ENCODE measurements around the gene PCSK6. TPM values are rescaled to one million over a fixed set of nuclear protein-coding genes. Genes with fewer than 3 reads are reported as not detected.

PCSK6 gene
- total RNA-seq, 2 experiments from 2014 or later: 0.28 TPM; not detected in 1

DNA sequence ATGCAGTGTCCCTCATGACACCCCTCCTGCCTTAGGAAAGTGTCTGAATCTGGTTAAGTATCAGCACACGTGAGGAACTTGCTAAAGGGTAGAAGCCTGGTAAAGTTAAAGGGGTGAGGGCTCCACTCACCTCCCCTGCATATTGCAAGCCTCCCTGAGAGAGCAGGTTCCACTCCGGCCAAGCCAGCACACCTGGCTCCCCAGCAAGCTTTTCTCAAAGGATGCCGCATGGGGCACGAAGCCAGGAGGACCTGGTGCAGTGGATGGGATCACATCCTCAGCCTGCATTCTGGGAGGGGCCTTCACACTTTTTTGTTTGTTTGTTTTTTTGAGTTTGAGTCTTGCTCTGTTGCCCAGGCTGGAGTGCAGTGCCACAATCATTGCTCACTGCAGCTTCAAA lies 79.9 kb downstream of the PCSK6 start:
- CTCF ChIA-PET: no interaction called here

GRCh38 chr15:101407966-101408775 lies 81.3 kb downstream of the PCSK6 start:
- TF ChIP-seq, protein P1, sequence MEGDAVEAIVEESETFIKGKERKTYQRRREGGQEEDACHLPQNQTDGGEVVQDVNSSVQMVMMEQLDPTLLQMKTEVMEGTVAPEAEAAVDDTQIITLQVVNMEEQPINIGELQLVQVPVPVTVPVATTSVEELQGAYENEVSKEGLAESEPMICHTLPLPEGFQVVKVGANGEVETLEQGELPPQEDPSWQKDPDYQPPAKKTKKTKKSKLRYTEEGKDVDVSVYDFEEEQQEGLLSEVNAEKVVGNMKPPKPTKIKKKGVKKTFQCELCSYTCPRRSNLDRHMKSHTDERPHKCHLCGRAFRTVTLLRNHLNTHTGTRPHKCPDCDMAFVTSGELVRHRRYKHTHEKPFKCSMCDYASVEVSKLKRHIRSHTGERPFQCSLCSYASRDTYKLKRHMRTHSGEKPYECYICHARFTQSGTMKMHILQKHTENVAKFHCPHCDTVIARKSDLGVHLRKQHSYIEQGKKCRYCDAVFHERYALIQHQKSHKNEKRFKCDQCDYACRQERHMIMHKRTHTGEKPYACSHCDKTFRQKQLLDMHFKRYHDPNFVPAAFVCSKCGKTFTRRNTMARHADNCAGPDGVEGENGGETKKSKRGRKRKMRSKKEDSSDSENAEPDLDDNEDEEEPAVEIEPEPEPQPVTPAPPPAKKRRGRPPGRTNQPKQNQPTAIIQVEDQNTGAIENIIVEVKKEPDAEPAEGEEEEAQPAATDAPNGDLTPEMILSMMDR (IDR thresholded peaks at IDR 0.05): no peak
- DNase-seq (no peak), ATAC-seq (ENCODE audit: poor library complexity) (no peak)
- H3K4me3 Mint-ChIP-seq: no peak overlapping the region
- H3K27ac Mint-ChIP-seq: no peak overlapping the region
- ChIA-PET CTCF (no interaction called here), POLR2A (no interaction called here)
- Histone ChIP-seq H3K27ac (ENCODE audit: low read depth in 1 of 2, low read length in 2 of 2) (no peak overlapping the region), H3K4me3 (ENCODE audit: low read length) (no peak overlapping the region), H3K9me3 (ENCODE audit: control insufficient read depth in 1 of 2, insufficient read depth in 1 of 2, low read length in 2 of 2) (peaks cover 0 to 6% of the 10 kb centered on the region in 2 experiments), H3K4me1 (ENCODE audit: insufficient read depth, low read length) (no peaks in the 10 kb centered on the region), H3K27me3 (ENCODE audit: control insufficient read depth in 1 of 2, insufficient read depth in 2 of 2, low read length in 2 of 2) (peaks cover 0 to 4% of the 10 kb centered on the region in 2 experiments), H3K36me3 (ENCODE audit: insufficient read depth, low read length) (no peaks in the 10 kb centered on the region)
- no peaks in the 10 kb centered on the region for H3K4me1 Mint-ChIP-seq (ENCODE audit: low read depth)
- peaks cover 39% of the 10 kb centered on the region for H3K27me3 Mint-ChIP-seq
- no peaks in the 10 kb centered on the region for H3K36me3 Mint-ChIP-seq (ENCODE audit: low read depth)
- no peaks in the 10 kb centered on the region for H3K9me3 Mint-ChIP-seq
- intact Hi-C loops (cut with DNase I, micrococcal nuclease): no loop called here

More for the DNA sequence above, 79.9 kb downstream of the PCSK6 start:
- peaks cover 41% of the 10 kb centered on the region for H3K27me3 Mint-ChIP-seq
- H3K4me3 ChIP-seq (ENCODE audit: low read length): no peak overlapping the region
- H3K27ac Mint-ChIP-seq: no peak overlapping the region
- no peak overlapping the region for H3K4me3 Mint-ChIP-seq
- TF ChIP-seq, protein P1 (IDR thresholded peaks at IDR 0.05): no peak
- DNase-seq: no peak
- POLR2A ChIA-PET: no interaction called here
- no peaks in the 10 kb centered on the region for H3K36me3 Mint-ChIP-seq (ENCODE audit: low read depth)
- peaks cover 0 to 6% of the 10 kb centered on the region in 2 experiments for H3K9me3 ChIP-seq (ENCODE audit: control insufficient read depth in 1 of 2, insufficient read depth in 1 of 2, low read length in 2 of 2)
- no peaks in the 10 kb centered on the region for H3K36me3 ChIP-seq (ENCODE audit: insufficient read depth, low read length)
- intact Hi-C loops (cut with DNase I, micrococcal nuclease): no loop called here
- no peaks in the 10 kb centered on the region for H3K4me1 ChIP-seq (ENCODE audit: insufficient read depth, low read length)
- ATAC-seq (ENCODE audit: poor library complexity): no peak
- no peak overlapping the region for H3K27ac ChIP-seq (ENCODE audit: low read depth in 1 of 2, low read length in 2 of 2)
- no peaks in the 10 kb centered on the region for H3K4me1 Mint-ChIP-seq (ENCODE audit: low read depth)
- no peaks in the 10 kb centered on the region for H3K9me3 Mint-ChIP-seq
- H3K27me3 ChIP-seq (ENCODE audit: control insufficient read depth in 1 of 2, insufficient read depth in 2 of 2, low read length in 2 of 2): peaks cover 0 to 4% of the 10 kb centered on the region in 2 experiments

GRCh38 chr15:101407439-101407838 lies 82.1 kb downstream of the PCSK6 start:
- Mint-ChIP-seq H3K9me3 (no peaks in the 10 kb centered on the region), H3K27ac (no peak overlapping the region), H3K27me3 (peaks cover 37% of the 10 kb centered on the region), H3K4me1 (ENCODE audit: low read depth) (no peaks in the 10 kb centered on the region), H3K4me3 (no peak overlapping the region), H3K36me3 (ENCODE audit: low read depth) (no peaks in the 10 kb centered on the region)
- H3K4me3 ChIP-seq (ENCODE audit: low read length): no peak overlapping the region
- peaks cover 0 to 6% of the 10 kb centered on the region in 2 experiments for H3K9me3 ChIP-seq (ENCODE audit: control insufficient read depth in 1 of 2, insufficient read depth in 1 of 2, low read length in 2 of 2)
- ChIA-PET CTCF (no interaction called here), POLR2A (no interaction called here)
- TF ChIP-seq, protein P1 (IDR thresholded peaks at IDR 0.05): no peak
- ATAC-seq (ENCODE audit: poor library complexity): no peak
- no peaks in the 10 kb centered on the region for H3K36me3 ChIP-seq (ENCODE audit: insufficient read depth, low read length)
- H3K4me1 ChIP-seq (ENCODE audit: insufficient read depth, low read length): no peaks in the 10 kb centered on the region
- intact Hi-C loops (cut with DNase I, micrococcal nuclease): no loop called here
- DNase-seq: no peak
- no peak overlapping the region for H3K27ac ChIP-seq (ENCODE audit: low read depth in 1 of 2, low read length in 2 of 2)
- peaks cover 0 to 4% of the 10 kb centered on the region in 2 experiments for H3K27me3 ChIP-seq (ENCODE audit: control insufficient read depth in 1 of 2, insufficient read depth in 2 of 2, low read length in 2 of 2)

Measured in CD4-positive, alpha-beta T cell (primary cell).